SU-DHL-6 (cell line): ENCODE data around the gene NMS.
"Not testable (repeated sequence)": the region's sequence is repeated elsewhere in the genome, so short reads cannot be mapped to it uniquely, and the experiment has no call there.

Experiments
- H2AFZ ChIP-seq: fragments of 200-600 bp; sonication (generic); 2 replicates; pipeline ENCODE4 v1.6.1; 2014; ENCODE audit warnings: low read depth, mild to moderate bottlenecking, moderate library complexity, mixed read lengths, antibody characterized with exemption, low read length; ENCODE audit not compliant: severe bottlenecking
- H3F3A ChIP-seq: fragments of 200-600 bp; shearing (Covaris generic); 2 replicates; pipeline ENCODE4 v1.6.0; 2016; ENCODE audit warnings: antibody characterized with exemption, mild to moderate bottlenecking; ENCODE audit not compliant: insufficient read depth
- H3K27ac ChIP-seq: fragments of 200-600 bp; sonication (generic); 2 replicates; pipeline ENCODE4 v1.5.1; 2016; ENCODE audit warnings: low read depth, mild to moderate bottlenecking, low read length, moderate library complexity, mixed read lengths
- H3K27me3 ChIP-seq: fragments of 200-600 bp; sonication (generic), shearing (Covaris generic); 2 replicates; pipeline ENCODE4 v1.6.0; 2014; ENCODE audit warnings: mild to moderate bottlenecking, low read length
- H3K36me3 ChIP-seq: fragments of 200-600 bp; sonication (generic); 2 replicates; pipeline ENCODE4 v1.6.1; 2014; ENCODE audit warnings: mild to moderate bottlenecking, low read length, mixed read lengths
- H3K4me2 ChIP-seq: fragments of 300-600, 200-600 bp; shearing (Covaris generic), sonication (generic); 2 replicates; pipeline ENCODE4 v1.6.0; 2014; ENCODE audit warnings: low read length, low read depth, mild to moderate bottlenecking; ENCODE audit not compliant: poor library complexity, severe bottlenecking
- H3K4me3 ChIP-seq: fragments of 200-600 bp; sonication (generic); 2 replicates; pipeline ENCODE4 v1.5.1; 2014; ENCODE audit warnings: antibody characterized with exemption, low read length, mild to moderate bottlenecking, mixed read lengths; ENCODE audit not compliant: insufficient read depth, poor library complexity, severe bottlenecking
- H3K79me2 ChIP-seq: fragments of 200-600 bp; sonication (generic); 2 replicates; pipeline ENCODE4 v1.6.1; 2014; ENCODE audit warnings: mild to moderate bottlenecking, low read length, moderate library complexity; ENCODE audit not compliant: insufficient read depth
- H3K9ac ChIP-seq: fragments of 200-600 bp; sonication (generic); 2 replicates; pipeline ENCODE4 v1.7.0; 2014; ENCODE audit warnings: mild to moderate bottlenecking, low read length
- H3K9me2 ChIP-seq: fragments of 200-600 bp; sonication (generic); replicated peaks from 2 replicates; pipeline ENCODE4 v1.6.1; 2014; ENCODE audit warnings: low read length; ENCODE audit not compliant: insufficient read depth
- H3K9me3 ChIP-seq: fragments of 200-600 bp; sonication (generic); 2 replicates; pipeline ENCODE4 v1.6.1; 2014; ENCODE audit warnings: low read length, mixed read lengths; ENCODE audit not compliant: insufficient read depth
- H4K20me1 ChIP-seq: fragments of 200-600 bp; sonication (generic); 2 replicates; pipeline ENCODE4 v1.6.1; 2014; ENCODE audit warnings: low read depth, mild to moderate bottlenecking, antibody characterized with exemption, low read length, moderate library complexity, mixed read lengths
- CTCF ChIP-seq: fragments of 200-600 bp; sonication (generic); IDR thresholded peaks from one replicate; pipeline ENCODE4 v1.5.1; 2017; ENCODE audit warnings: antibody characterized with exemption, mild to moderate bottlenecking, low read length, moderate library complexity; ENCODE audit not compliant: insufficient read depth, poor library complexity, severe bottlenecking
- EZH2phosphoT487 ChIP-seq: fragments of 200-600 bp; sonication (generic), shearing (Covaris generic); conservative IDR thresholded peaks from 2 replicates; pipeline ENCODE4 v1.6.1; 2018; ENCODE audit warnings: mild to moderate bottlenecking, antibody characterized with exemption, low read length, moderate library complexity, mixed read lengths

NMS gene

GRCh38 chr2:100451092-100451491, 19.2 kb upstream of the NMS start:
- Histone ChIP-seq H4K20me1 (no peaks in the 10 kb centered on the region), H3K4me2 (no peak overlapping the region), H3K9me2 (no peaks in the 10 kb centered on the region), H3K9me3 (peaks cover 4% of the 10 kb centered on the region; the same call in 1 of the 2 replicates), H3F3A (no peaks in the 10 kb centered on the region), H3K27ac (no peak overlapping the region), H3K4me3 (no peak overlapping the region), H3K9ac (no peak overlapping the region), H3K27me3 (no peaks in the 10 kb centered on the region), H3K36me3 (no peaks in the 10 kb centered on the region), H3K79me2 (no peaks in the 10 kb centered on the region), H2AFZ (no peak overlapping the region)
- TF ChIP-seq CTCF (no peak), EZH2phosphoT487 (no peak)

GRCh38 chr2:100451734-100452133, 18.5 kb upstream of the NMS start:
- no peaks in the 10 kb centered on the region for H3K9me2 ChIP-seq
- no peaks in the 10 kb centered on the region for H3K79me2 ChIP-seq
- no peak overlapping the region for H2AFZ ChIP-seq
- TF ChIP-seq EZH2phosphoT487 (no peak), CTCF (no peak)
- no peaks in the 10 kb centered on the region for H3F3A ChIP-seq
- H3K4me3 ChIP-seq, result no peak overlapping the region
- no peak overlapping the region for H3K9ac ChIP-seq
- H4K20me1 ChIP-seq, result no peaks in the 10 kb centered on the region
- H3K9me3 ChIP-seq, result peaks cover 8% of the 10 kb centered on the region; the same call in 1 of the 2 replicates
- H3K27me3 ChIP-seq, result no peaks in the 10 kb centered on the region
- no peak overlapping the region for H3K27ac ChIP-seq
- H3K36me3 ChIP-seq, result no peaks in the 10 kb centered on the region
- no peak overlapping the region for H3K4me2 ChIP-seq

GRCh38 chr2:100453853-100454252, 16.4 kb upstream of the NMS start:
- Histone ChIP-seq H3K9me2 (no peaks in the 10 kb centered on the region), H3K36me3 (no peaks in the 10 kb centered on the region), H3K9ac (no peak overlapping the region), H3F3A (no peaks in the 10 kb centered on the region), H3K79me2 (no peaks in the 10 kb centered on the region), H3K27ac (no peak overlapping the region), H3K27me3 (no peaks in the 10 kb centered on the region), H3K9me3 (peaks cover 12% of the 10 kb centered on the region; the same call in 1 of the 2 replicates), H2AFZ (no peak overlapping the region), H4K20me1 (no peaks in the 10 kb centered on the region), H3K4me3 (no peak overlapping the region), H3K4me2 (no peak overlapping the region)
- TF ChIP-seq EZH2phosphoT487, result no peak
- no peak for TF ChIP-seq CTCF

- not testable (repeated sequence) for H3F3A ChIP-seq, H3K4me2 ChIP-seq, H3K9ac ChIP-seq, H3K9me2 ChIP-seq, H3K79me2 ChIP-seq, H3K4me3 ChIP-seq, H3K36me3 ChIP-seq, H3K27ac ChIP-seq, H3K27me3 ChIP-seq, H2AFZ ChIP-seq, H4K20me1 ChIP-seq
- H3K9me3 ChIP-seq, result peaks cover 12% of the 10 kb centered on the region; the same call in 1 of the 2 replicates
Measured at GRCh38 chr2:100456357-100456756, 13.9 kb upstream of the NMS start.
